MM.1S (cell line): ENCODE measurements around the gene NDUFAF7.

Experiments used
- CTCF ChIP-seq: fragments of 300-600 bp; sonication (generic); IDR thresholded peaks from 2 replicates; pipeline ENCODE4 v1.5.1; 2016; ENCODE audit warnings: antibody characterized with exemption, low read length, mixed read lengths
- EZH2 ChIP-seq: fragments of 300-600 bp; sonication (generic); optimal IDR thresholded peaks from 2 replicates; pipeline ENCODE3; 2017; ENCODE audit warnings: low read depth, mild to moderate bottlenecking, antibody characterized with exemption, low read length, mixed read lengths
- EZH2phosphoT487 ChIP-seq: fragments of 300-600 bp; sonication (generic); IDR thresholded peaks from 2 replicates; pipeline ENCODE4 v1.6.1; 2018; ENCODE audit warnings: antibody characterized with exemption, low read length

- TF ChIP-seq CTCF (no peak), EZH2phosphoT487 (no peak), EZH2 (no peak)
These were observed 16.2 kb upstream of the NDUFAF7 start for GRCh38 chr2:37215250-37215649.
